CD4-positive, CD25-positive, alpha-beta regulatory T cell (primary cell): Measurements from ENCODE around the gene TLL2. TPM values are rescaled to one million over a fixed set of nuclear protein-coding genes. Genes with fewer than 3 reads are reported as not detected.

Source experiments
- ATAC-seq, 2 donors: fragments of 150-1000 bp; cut with Tn5 transposase; one replicate each; pipeline ENCODE4 v1.10.0; 2021; ENCODE audit warnings: low read depth in 2 of 2, moderate number of reproducible peaks in 2 of 2, moderate library complexity in 1 of 2
- DNase-seq, 3 donors: peaks; one replicate each; pipeline versions ENCODE4 v3.0.0 to v3.0.0-alpha.2; 2012 to 2022; ENCODE audit warnings: mixed read lengths in 1 of 3
- H3K27ac ChIP-seq: one replicate; pipeline ENCODE4 v1.7.0; 2013; ENCODE audit warnings: mild to moderate bottlenecking, low read length; ENCODE audit not compliant: insufficient read depth, poor library complexity, severe bottlenecking
- H3K27me3 ChIP-seq: one replicate; pipeline ENCODE4 v1.7.0; 2013; ENCODE audit warnings: low read length; ENCODE audit not compliant: control insufficient read depth, insufficient read depth
- H3K36me3 ChIP-seq: one replicate; pipeline ENCODE4 v1.7.0; 2013; ENCODE audit warnings: mild to moderate bottlenecking, low read length, moderate library complexity; ENCODE audit not compliant: control insufficient read depth, insufficient read depth
- H3K4me1 ChIP-seq: 2 replicates; pipeline ENCODE4 v1.7.0; 2013; ENCODE audit warnings: mild to moderate bottlenecking, low read length; ENCODE audit not compliant: insufficient read depth, control insufficient read depth, poor library complexity, severe bottlenecking
- H3K4me3 ChIP-seq: one replicate; pipeline ENCODE4 v1.7.0; 2013; ENCODE audit warnings: low read depth, mild to moderate bottlenecking, low read length, moderate library complexity
- H3K9me3 ChIP-seq, 2 experiments: 1 replicate in 1 of 2; 2 replicates in 1 of 2; pipeline ENCODE4 v1.7.0; 2013; ENCODE audit warnings: low read length in 2 of 2, mild to moderate bottlenecking in 1 of 2, moderate library complexity in 1 of 2; ENCODE audit not compliant: control insufficient read depth in 2 of 2
- H3K27ac Mint-ChIP-seq, 3 donors: one replicate each; pipeline ENCODE4 v1.8.0; 2020 to 2022; ENCODE audit warnings: mild to moderate bottlenecking in 3 of 3, mixed read lengths in 3 of 3, moderate library complexity in 2 of 3
- H3K27me3 Mint-ChIP-seq: one replicate; pipeline ENCODE4 v1.8.0; 2022; ENCODE audit warnings: mild to moderate bottlenecking, mixed read lengths
- H3K36me3 Mint-ChIP-seq: one replicate; pipeline ENCODE4 v1.8.0; 2020; ENCODE audit warnings: mixed read lengths
- H3K4me1 Mint-ChIP-seq, 4 donors: one replicate each; pipeline ENCODE4 v1.8.0; 2020 to 2022; ENCODE audit warnings: mixed read lengths in 4 of 4, mild to moderate bottlenecking in 1 of 4
- H3K4me3 Mint-ChIP-seq, 4 donors: one replicate each; pipeline ENCODE4 v1.8.0; 2020 to 2022; ENCODE audit warnings: mild to moderate bottlenecking in 4 of 4, mixed read lengths in 4 of 4, moderate library complexity in 3 of 4
- H3K9me3 Mint-ChIP-seq, 7 donors: one replicate each; pipeline ENCODE4 v1.8.0; 2020 to 2022; ENCODE audit warnings: mixed read lengths in 7 of 7, mild to moderate bottlenecking in 3 of 7, moderate library complexity in 2 of 7
- polyA plus RNA-seq, 4 donors: library from polyadenylated mRNA; unstranded; fragments of 300-500 nt; fragmentation: Illumina TruSeq; gene quantifications; one replicate each; pipeline ENCODE4 v1.2.3, GENCODE V29; 2021
- total RNA-seq: library from RNA; stranded (reverse); gene quantifications from one replicate; pipeline ENCODE4 v1.2.3, GENCODE V29; 2022

Gene TLL2
- total and polyA plus RNA-seq, 5 donors from 2014 or later, result not detected

DNA sequence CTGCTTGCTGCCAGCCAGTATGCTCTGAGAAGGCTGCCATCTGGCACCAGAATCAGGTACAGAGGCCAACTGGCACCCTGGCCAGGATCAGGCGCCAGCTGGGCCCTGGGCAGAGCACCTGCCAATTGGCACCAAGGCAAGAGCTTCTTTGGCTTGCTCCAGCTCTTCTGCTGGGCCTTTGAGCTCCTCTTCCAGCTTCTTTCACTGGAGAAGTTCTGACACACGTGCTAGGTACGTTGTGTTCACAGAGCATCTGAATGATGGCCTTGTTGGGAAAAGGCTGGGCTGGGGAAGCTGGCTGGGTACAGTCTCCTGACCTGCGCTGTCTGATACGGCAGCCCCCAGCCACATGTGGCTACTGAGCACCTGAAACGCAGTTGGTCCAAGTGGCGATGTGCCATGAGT lies 123.3 kb downstream of the TLL2 start:
- ATAC-seq, result no peak
- no peaks in the 10 kb centered on the region for H3K4me1 ChIP-seq
- no peak for DNase-seq
- H3K9me3 ChIP-seq, result no peaks in the 10 kb centered on the region
- no peak overlapping the region for H3K4me3 Mint-ChIP-seq
- H3K27me3 ChIP-seq, result peaks cover 3% of the 10 kb centered on the region
- H3K27me3 Mint-ChIP-seq, result peaks cover 27% of the 10 kb centered on the region
- no peak overlapping the region for H3K27ac ChIP-seq
- H3K36me3 ChIP-seq, result no peaks in the 10 kb centered on the region
- H3K4me3 ChIP-seq, result no peak overlapping the region
- no peaks in the 10 kb centered on the region for H3K36me3 Mint-ChIP-seq
- peaks cover 0 to 1% (median 0%) of the 10 kb centered on the region in 7 donors for H3K9me3 Mint-ChIP-seq
- H3K27ac Mint-ChIP-seq, result no peak overlapping the region
- H3K4me1 Mint-ChIP-seq, result no peaks in the 10 kb centered on the region

DNA sequence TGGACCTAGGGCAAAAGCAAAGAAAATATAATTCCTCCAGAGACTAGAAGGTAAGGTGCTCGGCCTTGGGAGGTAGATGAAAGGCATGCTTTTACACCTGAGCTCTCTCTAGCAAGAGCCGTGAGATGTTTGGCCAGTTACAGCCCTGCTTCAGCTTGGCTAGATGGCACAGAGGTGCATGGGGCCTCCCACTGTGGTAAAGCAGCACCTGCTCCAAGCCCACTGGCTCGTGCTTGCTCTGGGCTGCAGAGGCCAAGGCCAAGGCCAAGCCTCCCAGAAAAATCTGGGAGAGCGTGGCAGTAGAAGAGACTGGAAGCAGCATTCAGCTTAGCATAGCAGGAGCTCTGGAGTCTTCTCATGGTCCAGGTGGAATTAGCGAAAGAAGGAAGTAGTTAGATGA lies 123.9 kb downstream of the TLL2 start:
- ATAC-seq (no peak), DNase-seq (no peak)
- Mint-ChIP-seq H3K36me3 (no peaks in the 10 kb centered on the region), H3K27me3 (peaks cover 21% of the 10 kb centered on the region), H3K4me1 (no peaks in the 10 kb centered on the region), H3K27ac (no peak overlapping the region), H3K4me3 (no peak overlapping the region), H3K9me3 (peaks cover 0 to 1% (median 0%) of the 10 kb centered on the region in 7 donors)
- Histone ChIP-seq H3K27me3 (no peaks in the 10 kb centered on the region), H3K4me3 (no peak overlapping the region), H3K4me1 (no peaks in the 10 kb centered on the region), H3K27ac (no peak overlapping the region), H3K9me3 (no peaks in the 10 kb centered on the region), H3K36me3 (no peaks in the 10 kb centered on the region)

DNA sequence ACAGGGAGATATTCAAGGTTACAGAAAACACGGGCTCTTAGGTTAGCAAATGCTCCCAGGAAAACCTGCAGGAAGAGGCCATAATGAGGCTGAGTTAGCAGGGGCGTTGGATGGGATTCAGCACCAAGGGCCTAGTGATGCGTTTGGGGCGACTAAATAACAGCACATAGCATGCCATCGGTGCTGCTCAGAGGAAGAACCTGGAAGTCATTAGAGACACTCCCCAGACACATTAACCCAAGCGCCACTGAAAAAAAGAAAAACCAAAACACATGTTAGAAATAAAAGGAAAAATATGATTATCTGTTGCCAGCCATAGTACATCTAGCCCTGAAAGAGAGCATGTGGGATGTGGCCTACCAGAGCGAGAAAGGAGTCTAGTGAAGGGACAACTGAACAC lies 126.1 kb downstream of the TLL2 start:
- no peaks in the 10 kb centered on the region for H3K9me3 ChIP-seq
- no peak overlapping the region for H3K27ac ChIP-seq
- peaks cover 8% of the 10 kb centered on the region for H3K27me3 Mint-ChIP-seq
- no peak overlapping the region for H3K27ac Mint-ChIP-seq
- no peaks in the 10 kb centered on the region for H3K36me3 Mint-ChIP-seq
- H3K4me1 ChIP-seq, result no peaks in the 10 kb centered on the region
- ATAC-seq (no peak), DNase-seq (no peak)
- H3K4me3 ChIP-seq, result no peak overlapping the region
- H3K4me1 Mint-ChIP-seq, result no peaks in the 10 kb centered on the region
- H3K9me3 Mint-ChIP-seq, result peaks cover 0 to 1% (median 0%) of the 10 kb centered on the region in 7 donors
- no peak overlapping the region for H3K4me3 Mint-ChIP-seq
- H3K36me3 ChIP-seq, result no peaks in the 10 kb centered on the region
- H3K27me3 ChIP-seq, result no peaks in the 10 kb centered on the region

GRCh38 chr10:96387161-96387560 lies 126.6 kb downstream of the TLL2 start:
- Histone ChIP-seq H3K4me3 (no peak overlapping the region), H3K9me3 (no peaks in the 10 kb centered on the region), H3K36me3 (no peaks in the 10 kb centered on the region), H3K27ac (no peak overlapping the region), H3K27me3 (no peaks in the 10 kb centered on the region), H3K4me1 (no peaks in the 10 kb centered on the region)
- DNase-seq, result no peak
- no peak for ATAC-seq
- no peak overlapping the region for H3K4me3 Mint-ChIP-seq
- H3K27me3 Mint-ChIP-seq, result peaks cover 7% of the 10 kb centered on the region
- peaks cover 0 to 1% (median 0%) of the 10 kb centered on the region in 7 donors for H3K9me3 Mint-ChIP-seq
- no peaks in the 10 kb centered on the region for H3K36me3 Mint-ChIP-seq
- no peaks in the 10 kb centered on the region for H3K4me1 Mint-ChIP-seq
- no peak overlapping the region for H3K27ac Mint-ChIP-seq

DNA sequence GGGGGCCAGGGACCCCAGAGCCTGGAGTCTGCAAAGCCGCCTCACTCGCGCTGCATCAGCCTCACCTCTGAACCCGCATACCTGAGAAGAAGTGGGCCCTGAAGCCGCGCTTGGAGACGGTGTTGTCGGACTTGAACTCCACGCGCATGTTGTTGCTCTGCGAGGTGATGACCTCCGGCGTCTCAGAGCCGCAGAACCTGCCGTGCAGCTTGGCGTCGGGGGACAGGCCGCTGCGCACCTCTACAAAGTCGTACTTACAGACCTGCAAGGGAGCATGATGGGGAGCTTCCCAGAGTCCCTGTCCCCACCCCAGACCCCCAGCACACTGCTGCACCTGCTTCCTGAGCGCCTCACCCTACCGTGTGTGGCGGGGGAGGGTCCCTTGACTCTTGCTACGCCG lies 129.2 kb downstream of the TLL2 start:
- H3K27ac ChIP-seq, result no peak overlapping the region
- no peaks in the 10 kb centered on the region for H3K4me1 ChIP-seq
- H3K36me3 ChIP-seq, result no peaks in the 10 kb centered on the region
- Mint-ChIP-seq H3K36me3 (no peaks in the 10 kb centered on the region), H3K9me3 (peaks cover 0 to 1% (median 0%) of the 10 kb centered on the region in 7 donors), H3K4me1 (no peaks in the 10 kb centered on the region), H3K27me3 (peaks cover 4% of the 10 kb centered on the region), H3K4me3 (no peak overlapping the region), H3K27ac (no peak overlapping the region)
- no peak overlapping the region for H3K4me3 ChIP-seq
- ATAC-seq, result no peak
- H3K9me3 ChIP-seq, result no peaks in the 10 kb centered on the region
- DNase-seq, result no peak
- no peaks in the 10 kb centered on the region for H3K27me3 ChIP-seq

- no peak for ATAC-seq
- H3K27ac Mint-ChIP-seq, result no peak overlapping the region
- H3K4me1 Mint-ChIP-seq, result peaks cover 0 to 1% (median under 1%) of the 10 kb centered on the region in 4 donors
- no peaks in the 10 kb centered on the region for H3K36me3 Mint-ChIP-seq
- no peak for DNase-seq
- H3K4me1 ChIP-seq, result no peaks in the 10 kb centered on the region
- H3K9me3 ChIP-seq, result no peaks in the 10 kb centered on the region
- no peak overlapping the region for H3K27ac ChIP-seq
- no peak overlapping the region for H3K4me3 Mint-ChIP-seq
- H3K4me3 ChIP-seq, result no peak overlapping the region
- peaks cover 11% of the 10 kb centered on the region for H3K27me3 Mint-ChIP-seq
- H3K9me3 Mint-ChIP-seq, result no peaks in the 10 kb centered on the region
- H3K36me3 ChIP-seq, result no peaks in the 10 kb centered on the region
- H3K27me3 ChIP-seq, result no peaks in the 10 kb centered on the region
Observed at GRCh38 chr10:96380821-96381220, 132.9 kb downstream of the TLL2 start.

GRCh38 chr10:96379758-96380157 lies 134.0 kb downstream of the TLL2 start:
- Histone ChIP-seq H3K36me3 (no peaks in the 10 kb centered on the region), H3K9me3 (no peaks in the 10 kb centered on the region), H3K4me3 (no peak overlapping the region), H3K27ac (no peak overlapping the region), H3K4me1 (no peaks in the 10 kb centered on the region), H3K27me3 (no peaks in the 10 kb centered on the region)
- H3K36me3 Mint-ChIP-seq, result no peaks in the 10 kb centered on the region
- no peak for ATAC-seq
- peaks cover 19% of the 10 kb centered on the region for H3K27me3 Mint-ChIP-seq
- no peak for DNase-seq
- peaks cover 0 to 11% (median 6%) of the 10 kb centered on the region in 4 donors for H3K4me1 Mint-ChIP-seq
- H3K4me3 Mint-ChIP-seq, result no peak overlapping the region
- no peaks in the 10 kb centered on the region for H3K9me3 Mint-ChIP-seq
- no peak overlapping the region for H3K27ac Mint-ChIP-seq

DNA sequence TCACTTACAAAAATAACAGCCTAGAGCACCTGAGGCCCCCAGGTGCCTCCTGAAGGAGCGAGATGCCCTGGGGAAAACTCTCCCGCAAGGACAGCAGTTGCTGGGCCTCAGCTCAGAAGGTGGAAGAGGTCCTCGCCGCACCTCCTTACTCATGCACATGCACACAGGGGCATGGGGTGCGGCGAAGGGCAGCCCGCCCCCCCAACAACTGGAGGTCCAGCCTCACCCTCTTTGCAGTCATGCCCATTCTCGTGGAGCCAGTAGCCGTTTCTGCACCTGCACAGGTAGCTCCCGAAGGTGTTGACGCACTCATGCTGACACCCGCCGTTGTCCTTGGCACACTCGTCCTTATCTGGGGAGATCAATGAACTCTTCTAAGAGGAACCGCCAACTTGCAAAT lies 135.0 kb downstream of the TLL2 start:
- no peaks in the 10 kb centered on the region for H3K9me3 ChIP-seq
- ATAC-seq (no peak), DNase-seq (no peak)
- no peaks in the 10 kb centered on the region for H3K9me3 Mint-ChIP-seq
- no peak overlapping the region for H3K4me3 ChIP-seq
- no peak overlapping the region for H3K27ac Mint-ChIP-seq
- no peaks in the 10 kb centered on the region for H3K4me1 ChIP-seq
- no peaks in the 10 kb centered on the region for H3K36me3 Mint-ChIP-seq
- peaks cover 2% of the 10 kb centered on the region for H3K27me3 ChIP-seq
- H3K4me1 Mint-ChIP-seq, result peaks cover 0 to 17% (median 10%) of the 10 kb centered on the region in 4 donors
- H3K27me3 Mint-ChIP-seq, result peaks cover 27% of the 10 kb centered on the region
- no peak overlapping the region for H3K4me3 Mint-ChIP-seq
- H3K36me3 ChIP-seq, result no peaks in the 10 kb centered on the region
- no peak overlapping the region for H3K27ac ChIP-seq
